HG03159 (cell line): ENCODE data around the gene SPATA16.
"Not testable (repeated sequence)": the region's sequence is repeated elsewhere in the genome, so short reads cannot be mapped to it uniquely, and the experiment has no call there.

Experiments
- ATAC-seq: cut with Tn5 transposase; IDR thresholded peaks from one replicate; pipeline ENCODE4 v1.9.1; 2021; ENCODE audit warnings: mild to moderate bottlenecking, moderate library complexity; ENCODE audit not compliant: unreplicated experiment

The SPATA16 gene

GRCh38 chr3:172892158-172892557, 248.9 kb downstream of the SPATA16 start:
- ATAC-seq = no peak

DNA sequence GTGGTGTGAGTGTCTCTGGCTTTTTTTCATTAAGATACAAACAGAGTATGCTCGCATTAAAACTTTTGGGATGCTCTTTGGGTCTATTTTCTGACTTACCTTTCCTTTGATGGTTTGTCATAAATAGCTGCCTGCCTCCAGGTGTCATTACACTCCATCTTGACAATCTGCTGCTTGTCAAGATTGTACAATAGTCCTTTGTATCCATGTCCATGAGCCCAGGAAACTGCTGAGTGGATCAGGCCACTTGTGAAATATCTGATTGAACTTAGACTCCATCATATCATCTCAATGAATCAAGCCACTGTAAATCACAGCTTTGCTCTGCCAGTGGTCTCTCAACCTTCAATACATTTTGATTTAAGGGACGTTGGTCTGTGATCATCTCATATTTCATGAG, 255.3 kb downstream of the SPATA16 start:
- ATAC-seq = no peak

GRCh38 chr3:172882563-172882962, 258.5 kb downstream of the SPATA16 start:
- ATAC-seq = no peak

GRCh38 chr3:172879381-172879780, 261.7 kb downstream of the SPATA16 start:
- ATAC-seq = not testable (repeated sequence)

DNA sequence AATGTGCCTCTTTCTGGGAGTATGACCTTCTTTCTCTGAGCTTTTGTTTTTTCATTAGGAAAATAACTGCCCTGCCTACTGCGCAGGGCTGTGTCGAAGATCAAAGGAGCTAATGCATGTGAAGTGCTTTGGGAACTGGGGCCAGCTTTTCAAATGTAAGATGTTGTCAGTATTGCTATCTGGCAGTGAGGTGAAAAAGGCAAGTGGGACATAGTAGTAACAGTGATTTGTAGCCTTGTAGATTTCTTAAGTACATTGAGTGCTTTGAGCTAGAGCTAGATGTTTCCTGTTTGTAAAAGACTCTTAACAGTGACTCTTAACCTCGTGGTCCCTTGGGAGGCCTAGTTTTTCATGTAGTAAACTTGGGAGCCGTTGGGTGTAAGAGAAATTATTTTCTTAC, 264.0 kb downstream of the SPATA16 start:
- no peak for ATAC-seq

- no peak for ATAC-seq
Observed at GRCh38 chr3:172876297-172876696, 264.7 kb downstream of the SPATA16 start.

DNA sequence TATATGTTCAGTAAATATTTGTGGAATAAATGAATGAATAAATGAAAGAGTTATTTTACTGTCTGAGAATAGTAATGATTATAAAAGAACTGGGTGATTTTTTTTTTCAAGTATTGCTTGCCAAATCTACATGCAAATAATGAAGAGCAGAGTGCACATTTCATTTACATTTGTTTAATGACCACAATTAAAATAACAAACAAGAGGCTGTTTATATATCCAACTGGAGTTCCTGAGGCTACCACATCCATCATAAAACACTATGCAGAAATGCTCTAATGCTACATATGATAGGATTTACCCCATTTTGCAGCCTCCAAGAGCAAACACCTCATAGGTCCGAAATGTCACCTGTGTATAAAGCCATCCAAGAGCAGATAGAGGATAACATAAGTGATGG, 266.0 kb downstream of the SPATA16 start:
- ATAC-seq = no peak

GRCh38 chr3:172869784-172870518, 271.1 kb downstream of the SPATA16 start:
- ATAC-seq = no peak

DNA sequence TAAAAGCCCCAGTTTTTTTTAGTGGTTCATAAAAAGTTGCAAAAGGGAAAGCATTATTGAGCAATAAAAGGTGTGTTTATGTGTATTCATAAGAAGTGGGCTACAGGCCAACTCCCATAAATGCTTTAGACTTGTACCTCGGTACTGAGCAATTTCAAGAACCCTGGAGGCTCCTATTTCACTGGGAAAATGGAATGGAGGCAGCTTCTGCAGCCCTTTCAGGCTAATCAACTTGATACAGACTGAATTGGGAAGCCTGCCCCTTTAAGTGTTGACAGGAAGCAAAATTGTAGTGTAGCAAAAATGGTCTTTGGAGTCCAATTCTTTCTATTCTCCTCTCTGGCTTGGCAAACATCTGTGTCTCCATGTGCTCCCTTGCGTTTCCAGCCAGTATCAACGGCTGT, 271.7 kb downstream of the SPATA16 start:
- ATAC-seq = no peak

DNA sequence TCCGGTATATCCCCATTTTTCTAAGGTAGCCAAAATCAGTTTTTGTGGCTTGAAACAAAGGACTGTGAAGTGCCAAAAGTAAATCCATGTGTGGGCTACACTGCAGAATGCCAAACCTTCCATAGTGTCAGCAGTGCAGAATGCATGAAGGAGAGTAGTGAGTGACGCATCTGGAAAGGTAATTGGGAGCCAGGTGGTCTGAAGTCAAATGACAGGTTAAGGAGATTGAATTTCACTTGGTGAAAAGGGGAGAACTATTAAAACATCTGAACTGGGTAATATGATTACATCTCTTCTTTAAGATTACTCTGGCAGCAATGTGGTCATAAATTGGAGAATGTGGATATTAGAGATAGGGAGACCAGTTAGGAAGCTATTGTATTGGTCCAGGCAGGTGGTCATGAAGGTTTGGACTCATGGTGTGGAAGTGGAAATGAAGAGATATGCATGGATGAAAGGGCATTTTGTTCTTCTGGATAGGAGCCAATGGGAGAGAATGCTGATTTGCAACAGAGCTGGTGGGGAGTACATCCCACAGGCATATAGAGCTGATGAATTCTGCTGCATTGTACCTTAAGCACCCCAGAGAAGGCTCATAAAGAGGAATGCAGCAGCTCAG, 272.3 kb downstream of the SPATA16 start:
- no peak for ATAC-seq

DNA sequence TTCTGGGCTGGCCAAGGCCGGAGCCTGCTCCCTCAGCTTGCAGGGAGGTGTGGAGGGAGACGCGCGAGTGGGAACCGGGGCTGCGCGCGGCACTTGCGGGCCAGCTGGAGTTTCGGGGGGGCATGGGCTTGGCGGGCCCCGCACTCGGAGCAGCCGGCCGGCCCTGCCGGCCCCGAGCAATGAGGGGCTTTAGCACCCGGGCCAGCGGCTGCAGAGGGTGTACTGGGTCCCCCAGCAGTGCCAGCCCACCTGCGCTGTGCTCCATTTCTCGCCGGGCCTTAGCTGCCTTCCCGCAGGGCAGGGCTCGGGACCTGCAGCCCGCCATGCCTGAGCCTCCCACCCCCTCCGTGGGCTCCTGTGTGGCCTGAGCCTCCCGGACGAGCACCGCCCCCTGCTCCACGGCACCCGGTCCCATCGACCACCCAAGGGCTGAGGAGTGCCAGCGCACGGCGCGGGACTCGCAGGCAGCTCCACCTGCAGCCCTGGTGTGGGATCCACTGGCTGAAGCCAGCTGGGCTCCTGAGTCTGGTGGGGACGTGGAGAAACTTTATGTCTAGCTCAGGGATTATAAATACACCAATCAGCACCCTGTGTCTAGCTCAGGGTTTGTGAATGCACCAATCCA, 274.2 kb downstream of the SPATA16 start:
- not testable (repeated sequence) for ATAC-seq

GRCh38 chr3:172859041-172859440, 282.0 kb downstream of the SPATA16 start:
- ATAC-seq = no peak

DNA sequence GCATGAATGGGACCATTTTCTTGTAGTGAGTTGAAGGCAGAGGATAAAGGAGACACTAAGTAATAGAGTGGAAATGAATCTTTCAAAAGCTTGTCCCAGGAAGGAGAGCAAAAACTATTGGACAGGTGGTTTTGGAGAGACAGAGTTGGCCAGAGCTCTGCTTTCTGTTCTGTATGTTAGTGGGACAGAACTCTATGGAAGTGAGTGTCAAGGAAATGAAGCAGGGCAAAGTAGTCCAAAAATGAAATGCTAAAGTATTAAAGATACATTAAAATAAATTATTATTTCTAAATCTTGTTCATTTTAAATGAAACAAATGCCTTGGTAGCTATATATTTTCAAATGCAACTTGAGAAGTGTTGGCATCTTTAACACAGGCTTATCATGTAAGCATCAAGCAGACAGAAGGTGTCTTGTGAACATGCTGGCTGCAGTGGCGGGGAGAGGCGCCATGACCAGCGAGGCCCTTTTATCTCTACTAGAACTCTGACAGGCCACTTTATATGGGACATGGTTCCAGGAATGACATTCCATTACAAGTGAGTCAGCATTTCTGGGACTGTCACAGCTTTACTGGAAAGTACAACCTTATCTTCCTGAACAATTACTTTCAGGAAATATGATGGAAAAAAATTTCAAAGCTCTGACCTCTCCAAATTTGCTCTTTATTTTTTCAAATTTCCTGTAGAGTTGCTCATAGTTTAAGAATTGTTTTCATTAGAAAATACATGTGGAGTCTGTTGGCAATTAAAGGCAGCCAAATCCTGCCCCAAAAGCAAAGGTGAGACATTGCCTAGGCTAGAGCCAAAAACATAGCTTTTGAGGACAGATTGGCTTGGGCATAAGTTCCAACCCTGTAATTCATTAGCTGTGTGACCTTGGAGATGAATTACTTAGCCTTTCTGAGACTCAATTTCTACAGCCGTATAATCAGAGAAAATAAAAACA, 284.0 kb downstream of the SPATA16 start:
- ATAC-seq = no peak

GRCh38 chr3:172855037-172855436, 286.0 kb downstream of the SPATA16 start:
- ATAC-seq = no peak

- ATAC-seq = no peak
Observed at GRCh38 chr3:172853921-172854666, 286.9 kb downstream of the SPATA16 start.

GRCh38 chr3:172853005-172853404, 288.0 kb downstream of the SPATA16 start:
- ATAC-seq = no peak

GRCh38 chr3:172848910-172849309, 292.1 kb downstream of the SPATA16 start:
- ATAC-seq = no peak

GRCh38 chr3:172847292-172847691, 293.7 kb downstream of the SPATA16 start:
- no peak for ATAC-seq

- peak; percentile 16 for ATAC-seq
Observed at GRCh38 chr3:172846706-172847105, 294.3 kb downstream of the SPATA16 start.

GRCh38 chr3:172846103-172846561, 294.9 kb downstream of the SPATA16 start:
- peak; percentile 74 for ATAC-seq
